Muscle layer of duodenum (tissue), 2 donors: Measurements from ENCODE around the gene BLM.
"Not testable (repeated sequence)": the region's sequence is repeated elsewhere in the genome, so short reads cannot be mapped to it uniquely, and the experiment has no call there.

Experiments used
- H3K27ac ChIP-seq: one replicate; pipeline ENCODE4 v1.7.0; 2013; ENCODE audit warnings: mild to moderate bottlenecking, low read length
- H3K27me3 ChIP-seq: one replicate; pipeline ENCODE4 v1.7.0; 2013; ENCODE audit warnings: low read depth, mild to moderate bottlenecking, control low read depth, low read length
- H3K36me3 ChIP-seq, 2 donors: one replicate each; pipeline ENCODE4 v1.7.0; 2013; ENCODE audit warnings: low read length in 2 of 2, control low read depth in 1 of 2, mild to moderate bottlenecking in 1 of 2; ENCODE audit not compliant: insufficient read depth in 2 of 2, control insufficient read depth in 1 of 2
- H3K4me1 ChIP-seq, 2 donors: one replicate each; pipeline ENCODE4 v1.7.0; 2013; ENCODE audit warnings: low read length in 2 of 2, mild to moderate bottlenecking in 2 of 2, control low read depth in 1 of 2, moderate library complexity in 1 of 2; ENCODE audit not compliant: insufficient read depth in 2 of 2, control insufficient read depth in 1 of 2
- H3K4me3 ChIP-seq, 2 donors: one replicate each; pipeline ENCODE4 v1.7.0; 2013; ENCODE audit warnings: low read length in 2 of 2, low read depth in 1 of 2, mild to moderate bottlenecking in 1 of 2
- H3K9me3 ChIP-seq, 2 donors: one replicate each; pipeline ENCODE4 v1.7.0; 2013; ENCODE audit warnings: low read length in 2 of 2, control low read depth in 1 of 2, mild to moderate bottlenecking in 1 of 2; ENCODE audit not compliant: control insufficient read depth in 1 of 2
- donor health status: healthy.

BLM gene

DNA sequence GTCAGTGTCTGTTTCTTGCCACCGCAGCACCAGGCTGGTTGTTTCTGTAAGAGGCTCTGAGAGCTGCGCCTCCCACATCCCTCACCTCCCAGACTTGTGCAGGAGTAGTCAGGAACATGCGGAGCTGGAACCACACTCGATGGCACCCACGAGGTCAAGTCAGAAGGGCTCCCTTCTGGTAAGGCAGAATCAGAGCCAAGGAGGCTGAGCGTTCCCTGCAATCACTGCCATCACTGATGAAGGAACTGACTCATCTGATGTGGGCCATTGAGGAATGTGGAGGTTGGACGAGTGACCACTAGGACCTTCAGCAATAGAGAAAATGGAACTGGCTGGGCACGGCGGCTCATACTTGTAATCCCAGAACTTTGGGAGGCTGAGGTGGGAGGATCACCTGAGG is 35.7 kb upstream of the BLM start:
- Histone ChIP-seq H3K9me3 (no peaks in the 10 kb centered on the region), H3K27ac (no peak overlapping the region), H3K27me3 (no peaks in the 10 kb centered on the region), H3K4me1 (no peaks in the 10 kb centered on the region), H3K36me3 (peaks cover 0 to 3% of the 10 kb centered on the region in 2 donors), H3K4me3 (no peak overlapping the region)

DNA sequence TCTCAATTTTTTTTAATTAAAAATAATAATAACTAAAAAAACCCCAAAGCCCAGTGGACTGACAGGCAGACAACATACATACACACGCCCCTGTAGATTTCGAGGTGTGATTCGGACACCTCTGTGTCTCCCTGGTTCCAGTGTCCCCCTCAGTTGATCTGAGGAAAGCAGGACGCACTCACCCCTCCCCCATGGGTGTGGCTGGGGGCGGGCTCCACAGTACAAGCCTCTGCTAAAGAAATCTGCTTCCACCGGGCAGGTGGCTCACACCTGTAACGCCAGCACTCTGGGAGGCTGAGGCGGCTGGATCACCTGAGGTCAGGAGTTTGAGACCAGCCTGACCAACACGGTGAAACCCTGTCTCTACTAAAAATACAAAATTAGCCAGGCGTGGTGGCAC is 33.8 kb upstream of the BLM start:
- Histone ChIP-seq H3K36me3 (peaks cover 0 to 3% of the 10 kb centered on the region in 2 donors), H3K9me3 (no peaks in the 10 kb centered on the region), H3K4me3 (no peak overlapping the region), H3K27me3 (no peaks in the 10 kb centered on the region), H3K4me1 (no peaks in the 10 kb centered on the region), H3K27ac (no peak overlapping the region)

DNA sequence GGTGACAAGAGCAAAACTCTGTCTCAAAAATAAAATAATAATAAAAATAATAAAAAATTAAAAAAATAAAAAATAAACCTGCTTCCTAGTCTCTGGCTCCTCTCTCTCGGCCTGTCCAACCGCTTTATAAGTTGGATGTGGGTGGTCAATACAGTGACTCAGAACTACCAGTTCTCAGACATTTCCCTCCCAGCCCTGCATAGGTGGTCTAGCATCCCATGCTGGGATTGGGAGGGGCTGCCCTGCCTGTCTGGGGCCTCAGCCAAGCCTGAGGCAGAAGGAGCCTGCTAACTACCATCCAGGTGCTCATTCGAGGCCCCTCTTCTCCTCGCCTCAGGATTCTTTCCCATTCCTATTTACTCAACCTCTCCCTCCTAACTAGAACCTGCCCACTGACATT is 33.3 kb upstream of the BLM start:
- Histone ChIP-seq H3K36me3 (peaks cover 0 to 3% of the 10 kb centered on the region in 2 donors), H3K9me3 (no peaks in the 10 kb centered on the region), H3K27ac (no peak overlapping the region), H3K27me3 (no peaks in the 10 kb centered on the region), H3K4me1 (no peaks in the 10 kb centered on the region), H3K4me3 (no peak overlapping the region)

DNA sequence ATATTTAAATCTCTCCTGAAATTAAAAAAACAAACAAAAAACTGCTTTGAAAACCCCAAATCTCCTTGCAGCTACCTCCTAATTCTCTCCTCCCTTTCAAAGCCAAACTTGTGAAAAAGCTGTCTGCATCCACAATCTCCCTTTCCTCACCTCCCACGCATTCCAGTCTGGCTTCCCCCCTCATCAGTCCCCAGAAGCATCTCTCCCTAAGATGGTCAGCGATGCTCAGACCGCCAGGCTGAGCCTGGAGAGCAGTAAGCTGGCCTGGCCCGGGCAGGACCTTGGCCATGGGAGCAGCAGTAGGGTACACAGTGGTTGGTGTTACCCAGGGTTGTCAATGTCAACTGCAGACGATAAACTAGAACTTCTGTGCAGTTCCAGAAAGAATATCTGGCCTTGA is 32.9 kb upstream of the BLM start:
- peaks cover 0 to 3% of the 10 kb centered on the region in 2 donors for H3K36me3 ChIP-seq
- no peaks in the 10 kb centered on the region for H3K27me3 ChIP-seq
- H3K27ac ChIP-seq: no peak overlapping the region
- H3K4me1 ChIP-seq: no peaks in the 10 kb centered on the region
- H3K4me3 ChIP-seq: no peak overlapping the region
- H3K9me3 ChIP-seq: peaks cover 0 to 2% of the 10 kb centered on the region in 2 donors

DNA sequence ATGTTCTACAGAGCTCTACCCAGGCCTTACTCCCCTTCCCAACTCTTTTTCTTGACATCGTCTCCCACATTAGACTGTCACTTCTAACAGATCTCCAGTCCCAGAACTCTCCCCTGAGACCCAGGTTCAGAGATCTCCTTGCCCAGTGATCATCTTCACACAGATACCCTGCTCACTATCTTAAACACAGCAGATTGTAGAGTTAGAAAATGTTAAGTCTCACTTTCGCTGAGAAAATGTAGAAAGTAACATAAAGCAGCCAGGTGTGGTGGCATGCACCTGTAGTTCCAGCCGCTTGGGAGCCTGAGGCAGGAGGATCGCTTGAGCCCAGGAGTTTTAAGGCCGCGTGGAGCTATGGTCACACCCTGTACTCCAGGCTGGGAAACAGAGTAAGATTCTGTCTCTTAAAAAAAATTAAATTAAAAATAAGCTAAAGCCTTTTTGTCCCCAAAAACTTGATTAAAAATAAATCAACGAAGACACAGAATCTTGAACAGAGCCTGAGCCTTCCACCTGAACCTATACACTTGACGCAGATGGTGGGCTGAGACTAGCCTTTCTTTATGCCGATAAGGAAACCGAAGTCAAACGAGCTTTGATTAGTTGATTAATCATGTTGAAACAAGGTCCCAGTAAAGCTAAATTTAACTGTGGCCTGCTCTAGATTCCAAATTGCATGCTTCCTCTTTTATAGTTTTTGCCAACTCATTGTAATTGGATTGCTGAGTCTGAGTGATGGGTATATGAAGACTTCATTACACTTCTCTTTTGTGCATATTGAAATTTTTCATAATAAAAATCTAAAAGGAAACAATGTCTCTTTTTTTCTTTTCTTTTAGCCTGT is 31.3 kb upstream of the BLM start:
- no peak overlapping the region for H3K27ac ChIP-seq
- H3K9me3 ChIP-seq: peaks cover 0 to 2% of the 10 kb centered on the region in 2 donors
- H3K4me1 ChIP-seq: no peaks in the 10 kb centered on the region
- H3K36me3 ChIP-seq: no peaks in the 10 kb centered on the region
- no peaks in the 10 kb centered on the region for H3K27me3 ChIP-seq
- no peak overlapping the region for H3K4me3 ChIP-seq

DNA sequence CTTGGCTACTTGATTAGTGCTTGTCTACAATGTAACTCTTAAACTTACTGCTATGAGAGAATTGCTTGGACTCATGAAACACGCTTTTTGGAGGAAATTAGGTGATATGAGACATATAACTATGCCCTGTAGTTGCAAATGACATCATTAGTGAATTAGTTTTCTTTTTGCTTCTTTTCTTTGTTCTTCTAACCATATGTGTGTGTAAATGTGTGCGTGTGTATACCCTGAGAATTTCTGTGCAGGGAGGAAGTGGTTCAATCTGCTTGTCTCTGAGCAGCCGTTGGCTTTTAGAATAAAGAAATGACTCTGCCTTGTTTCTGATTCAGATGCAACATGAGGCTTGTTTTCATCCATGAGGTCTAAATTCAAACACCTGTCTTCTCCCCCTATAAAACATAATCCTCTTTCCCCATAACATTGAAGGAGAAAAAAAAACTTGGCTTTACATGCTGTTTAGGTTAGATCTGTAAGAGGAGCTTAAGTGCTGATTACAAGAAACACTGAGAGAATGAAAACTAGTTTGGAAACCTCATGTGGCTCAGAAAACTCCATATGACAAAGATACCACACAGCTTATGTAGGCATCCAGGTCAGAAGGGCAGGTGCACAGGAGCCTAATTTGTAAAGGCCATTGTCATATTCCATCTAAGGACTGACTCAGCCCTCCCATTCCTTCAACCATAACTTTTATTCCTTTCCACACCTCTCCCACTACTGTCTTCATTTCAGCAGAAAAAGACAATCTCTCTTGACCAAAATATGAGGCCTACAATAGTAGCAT is 30.5 kb upstream of the BLM start:
- Histone ChIP-seq H3K27me3 (no peaks in the 10 kb centered on the region), H3K9me3 (peaks cover 0 to 2% of the 10 kb centered on the region in 2 donors), H3K27ac (no peak overlapping the region), H3K4me1 (no peaks in the 10 kb centered on the region), H3K36me3 (no peaks in the 10 kb centered on the region), H3K4me3 (no peak overlapping the region)

DNA sequence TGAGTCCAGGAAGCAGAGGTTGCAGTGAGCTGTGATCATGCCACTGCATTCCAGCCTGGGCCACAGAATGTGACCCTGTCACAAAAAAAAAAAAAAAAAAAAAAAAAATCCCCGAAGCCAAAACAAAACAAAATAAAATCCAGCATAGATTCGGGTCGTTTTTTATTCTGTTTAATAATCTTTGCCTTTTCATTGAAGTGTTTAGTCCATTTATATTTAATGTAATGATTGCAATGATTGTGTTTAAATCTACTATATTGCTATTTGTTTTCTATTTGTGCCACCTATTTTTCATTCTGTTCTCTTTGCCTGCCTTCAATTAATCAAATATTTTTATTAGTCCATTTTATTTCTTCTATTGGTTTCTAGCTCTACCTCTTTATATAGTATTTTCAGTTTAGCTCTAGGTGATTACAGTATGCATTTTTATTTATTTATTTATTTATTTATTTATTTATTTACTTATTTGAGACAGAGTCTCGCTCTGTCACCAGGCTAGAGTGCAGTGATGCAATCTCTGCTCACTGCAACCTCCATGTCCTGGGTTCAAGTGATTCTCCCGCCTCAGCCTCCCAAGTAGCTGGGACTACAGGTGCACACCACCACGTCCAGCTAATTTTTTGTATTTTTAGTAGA is 27.7 kb upstream of the BLM start:
- not testable (repeated sequence) for H3K9me3 ChIP-seq, H3K27ac ChIP-seq, H3K36me3 ChIP-seq, H3K4me3 ChIP-seq, H3K4me1 ChIP-seq, H3K27me3 ChIP-seq

DNA sequence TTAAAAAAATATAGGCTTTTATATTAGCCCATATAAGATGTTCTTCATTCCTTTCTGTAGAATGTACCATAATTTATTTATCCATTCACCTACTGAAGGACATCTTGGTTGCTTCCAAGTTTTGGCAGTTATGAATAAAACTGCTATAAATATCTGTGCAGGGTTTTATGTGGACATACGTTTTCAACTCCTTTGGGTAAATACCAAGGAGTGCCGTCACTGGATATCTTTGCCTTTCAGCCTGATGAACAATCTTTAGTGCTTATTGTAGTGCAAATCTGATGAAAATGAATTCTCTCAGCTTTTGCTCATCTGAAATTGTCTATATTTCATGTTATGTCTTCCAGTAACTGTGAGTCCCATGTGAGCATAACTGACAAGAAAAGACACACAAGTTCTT is 26.6 kb upstream of the BLM start:
- Histone ChIP-seq H3K27ac (no peak overlapping the region), H3K4me3 (no peak overlapping the region), H3K9me3 (peaks cover 0 to 2% of the 10 kb centered on the region in 2 donors), H3K27me3 (no peaks in the 10 kb centered on the region), H3K4me1 (no peaks in the 10 kb centered on the region), H3K36me3 (no peaks in the 10 kb centered on the region)

DNA sequence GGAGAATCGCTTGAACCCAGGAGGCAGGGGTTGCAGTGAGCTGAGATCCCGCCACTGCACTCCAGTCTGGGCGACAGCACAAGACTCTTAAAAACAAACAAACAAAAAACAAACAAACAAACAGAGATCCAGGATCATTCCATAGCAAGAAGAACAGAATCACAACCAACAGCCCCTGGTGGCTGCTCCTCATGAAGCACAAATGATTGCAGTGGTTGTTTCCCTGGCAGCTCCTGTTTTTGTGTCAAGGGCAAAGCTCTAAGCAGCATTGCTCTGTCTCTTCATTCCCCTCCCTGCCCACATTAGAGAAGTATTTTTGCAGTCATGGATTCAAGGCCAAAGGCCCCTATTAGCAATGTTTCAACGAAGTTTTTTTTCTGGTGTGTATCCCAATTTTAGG is 25.8 kb upstream of the BLM start:
- H3K4me3 ChIP-seq: no peak overlapping the region
- H3K27me3 ChIP-seq: no peaks in the 10 kb centered on the region
- H3K9me3 ChIP-seq: peaks cover 0 to 2% of the 10 kb centered on the region in 2 donors

DNA sequence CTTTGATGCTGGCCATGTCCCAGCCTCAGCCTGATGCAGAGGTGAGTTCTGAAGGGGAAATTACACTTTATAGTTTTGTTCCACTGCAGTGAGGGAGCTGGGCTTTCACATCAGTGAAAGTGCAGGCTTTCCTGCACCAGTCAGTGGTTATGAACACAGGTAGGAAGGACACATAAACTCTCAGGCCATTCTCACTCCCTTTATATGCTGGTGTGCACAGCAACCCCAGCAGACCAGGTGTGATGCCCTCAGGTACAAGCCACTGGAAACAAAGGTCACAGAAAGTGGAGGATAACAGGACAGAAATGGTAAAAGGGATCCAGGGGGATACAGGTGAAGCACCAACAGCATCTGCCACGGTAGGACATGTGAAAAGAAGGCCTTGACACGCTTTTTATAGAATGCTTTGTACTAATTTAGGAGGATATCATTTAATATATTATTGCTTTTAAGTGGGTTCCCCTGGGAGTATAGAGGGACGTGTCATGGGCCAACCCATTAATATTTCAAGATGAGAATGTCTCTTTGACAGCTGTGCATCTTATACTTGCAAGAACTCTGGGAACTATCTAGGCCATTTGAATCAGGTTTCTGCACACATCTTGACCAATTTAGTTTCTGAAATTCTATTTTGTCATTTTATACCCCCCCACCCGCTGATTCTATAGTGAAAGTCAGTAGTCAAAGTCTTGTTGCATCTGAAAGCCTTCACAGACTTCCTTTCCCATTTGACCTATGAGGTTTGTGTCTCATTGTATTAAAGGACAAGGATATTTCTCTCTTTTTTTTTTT is 25.0 kb upstream of the BLM start:
- no peaks in the 10 kb centered on the region for H3K4me1 ChIP-seq
- H3K9me3 ChIP-seq: peaks cover 0 to 2% of the 10 kb centered on the region in 2 donors
- no peaks in the 10 kb centered on the region for H3K27me3 ChIP-seq
- H3K36me3 ChIP-seq: no peaks in the 10 kb centered on the region
- H3K27ac ChIP-seq: no peak overlapping the region
- H3K4me3 ChIP-seq: no peak overlapping the region

More for the DNA sequence above, 25.8 kb upstream of the BLM start:
- no peak overlapping the region for H3K27ac ChIP-seq
- no peaks in the 10 kb centered on the region for H3K4me1 ChIP-seq
- no peaks in the 10 kb centered on the region for H3K36me3 ChIP-seq

DNA sequence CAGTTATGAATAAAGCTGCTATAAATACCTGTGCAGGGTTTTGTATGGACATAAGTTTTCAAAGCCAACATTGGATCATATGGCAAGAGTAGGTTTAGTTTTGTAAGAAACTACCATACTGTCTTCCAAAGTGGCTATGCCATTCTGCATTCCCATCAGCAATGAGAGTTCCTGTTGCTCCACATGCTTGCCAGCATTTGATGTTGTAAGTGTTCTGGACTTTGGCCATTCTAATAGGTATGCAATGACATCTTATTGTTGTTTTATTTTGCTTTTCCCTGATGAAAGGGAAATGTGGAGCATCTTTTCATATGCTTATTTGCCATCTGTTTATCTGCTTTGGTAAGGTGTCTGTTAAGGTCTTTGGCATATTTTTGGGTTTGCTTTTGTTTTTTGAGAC is 22.2 kb upstream of the BLM start:
- Histone ChIP-seq H3K9me3 (no peaks in the 10 kb centered on the region), H3K4me3 (no peak overlapping the region), H3K4me1 (no peaks in the 10 kb centered on the region), H3K36me3 (no peaks in the 10 kb centered on the region), H3K27ac (no peak overlapping the region), H3K27me3 (no peaks in the 10 kb centered on the region)
